Glutamatergic neuron (in vitro differentiated cells): ENCODE measurements around the gene MAP3K10. TPM values are rescaled to one million over a fixed set of nuclear protein-coding genes. Genes with fewer than 3 reads are reported as not detected.

ENCODE experiments used
- DNase-seq: peaks from one replicate; pipeline ENCODE4 v3.0.0; 2022
- H3K27ac Mint-ChIP-seq: one replicate; pipeline ENCODE4 v1.8.0; 2020; ENCODE audit warnings: mild to moderate bottlenecking, mixed read lengths, inconsistent platforms; ENCODE audit not compliant: unreplicated experiment
- H3K27me3 Mint-ChIP-seq: one replicate; pipeline ENCODE4 v1.8.0; 2020; ENCODE audit warnings: mild to moderate bottlenecking, moderate library complexity, mixed read lengths, inconsistent platforms; ENCODE audit not compliant: unreplicated experiment
- H3K36me3 Mint-ChIP-seq: one replicate; pipeline ENCODE4 v1.8.0; 2020; ENCODE audit warnings: mild to moderate bottlenecking, mixed read lengths, inconsistent platforms; ENCODE audit not compliant: unreplicated experiment
- H3K4me1 Mint-ChIP-seq: one replicate; pipeline ENCODE4 v1.8.0; 2020; ENCODE audit warnings: mild to moderate bottlenecking, low read depth, mixed read lengths, inconsistent platforms; ENCODE audit not compliant: unreplicated experiment
- H3K4me3 Mint-ChIP-seq: one replicate; pipeline ENCODE4 v1.8.0; 2020; ENCODE audit warnings: mild to moderate bottlenecking, mixed read lengths, inconsistent platforms; ENCODE audit not compliant: unreplicated experiment
- H3K9me3 Mint-ChIP-seq: one replicate; pipeline ENCODE4 v1.8.0; 2020; ENCODE audit warnings: mild to moderate bottlenecking, moderate library complexity, mixed read lengths, inconsistent platforms; ENCODE audit not compliant: unreplicated experiment
- total RNA-seq: library from RNA; stranded (reverse); fragmentation: NEBNext Ultra II Directional; extraction: Animal tissue kit (Norgen Biotek cat#: 25700); gene quantifications from one replicate; pipeline ENCODE4 v1.2.1, GENCODE V29; 2021; ENCODE audit not compliant: unreplicated experiment
- TF ChIP-seq, protein P1 (sequence below): fragments of 200-600 bp; sonication (generic); IDR thresholded peaks from one replicate; pipeline ENCODE4 v1.5.0; 2021; ENCODE audit not compliant: partially characterized antibody, unreplicated experiment

Gene MAP3K10
- total RNA-seq, 1 donor from 2014 or later, result 66.9 TPM

- Mint-ChIP-seq H3K4me3 (no peak overlapping the region), H3K27ac (no peak overlapping the region), H3K27me3 (peaks cover 6% of the 10 kb centered on the region), H3K9me3 (peaks cover 5% of the 10 kb centered on the region), H3K36me3 (no peaks in the 10 kb centered on the region), H3K4me1 (peaks cover 3% of the 10 kb centered on the region)
- TF ChIP-seq, protein P1, sequence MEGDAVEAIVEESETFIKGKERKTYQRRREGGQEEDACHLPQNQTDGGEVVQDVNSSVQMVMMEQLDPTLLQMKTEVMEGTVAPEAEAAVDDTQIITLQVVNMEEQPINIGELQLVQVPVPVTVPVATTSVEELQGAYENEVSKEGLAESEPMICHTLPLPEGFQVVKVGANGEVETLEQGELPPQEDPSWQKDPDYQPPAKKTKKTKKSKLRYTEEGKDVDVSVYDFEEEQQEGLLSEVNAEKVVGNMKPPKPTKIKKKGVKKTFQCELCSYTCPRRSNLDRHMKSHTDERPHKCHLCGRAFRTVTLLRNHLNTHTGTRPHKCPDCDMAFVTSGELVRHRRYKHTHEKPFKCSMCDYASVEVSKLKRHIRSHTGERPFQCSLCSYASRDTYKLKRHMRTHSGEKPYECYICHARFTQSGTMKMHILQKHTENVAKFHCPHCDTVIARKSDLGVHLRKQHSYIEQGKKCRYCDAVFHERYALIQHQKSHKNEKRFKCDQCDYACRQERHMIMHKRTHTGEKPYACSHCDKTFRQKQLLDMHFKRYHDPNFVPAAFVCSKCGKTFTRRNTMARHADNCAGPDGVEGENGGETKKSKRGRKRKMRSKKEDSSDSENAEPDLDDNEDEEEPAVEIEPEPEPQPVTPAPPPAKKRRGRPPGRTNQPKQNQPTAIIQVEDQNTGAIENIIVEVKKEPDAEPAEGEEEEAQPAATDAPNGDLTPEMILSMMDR, result no peak
- no peak for DNase-seq
Observed at GRCh38 chr19:40241809-40242384, 50.7 kb downstream of the MAP3K10 start.

- no peak for DNase-seq
- H3K27ac Mint-ChIP-seq, result no peak overlapping the region
- peaks cover 6% of the 10 kb centered on the region for H3K27me3 Mint-ChIP-seq
- no peaks in the 10 kb centered on the region for H3K36me3 Mint-ChIP-seq
- no peak overlapping the region for H3K4me3 Mint-ChIP-seq
- TF ChIP-seq, protein P1, result no peak
- H3K9me3 Mint-ChIP-seq, result peaks cover 5% of the 10 kb centered on the region
- peaks cover 3% of the 10 kb centered on the region for H3K4me1 Mint-ChIP-seq
Observed at GRCh38 chr19:40242480-40242879, 51.3 kb downstream of the MAP3K10 start.

- H3K9me3 Mint-ChIP-seq, result peaks cover 5% of the 10 kb centered on the region
- H3K4me1 Mint-ChIP-seq, result peaks cover 3% of the 10 kb centered on the region
- peaks cover 3% of the 10 kb centered on the region for H3K27me3 Mint-ChIP-seq
- no peak for DNase-seq
- H3K36me3 Mint-ChIP-seq, result no peaks in the 10 kb centered on the region
- TF ChIP-seq, protein P1, result no peak
- no peak overlapping the region for H3K4me3 Mint-ChIP-seq
- H3K27ac Mint-ChIP-seq, result no peak overlapping the region
Observed at GRCh38 chr19:40243181-40243580, 52.0 kb downstream of the MAP3K10 start.

GRCh38 chr19:40244579-40245317, 53.5 kb downstream of the MAP3K10 start:
- TF ChIP-seq, protein P1, result no peak
- H3K4me1 Mint-ChIP-seq, result peaks cover 3% of the 10 kb centered on the region
- H3K4me3 Mint-ChIP-seq, result no peak overlapping the region
- peaks cover 7% of the 10 kb centered on the region for H3K9me3 Mint-ChIP-seq
- no peak for DNase-seq
- peaks cover 3% of the 10 kb centered on the region for H3K27me3 Mint-ChIP-seq
- H3K36me3 Mint-ChIP-seq, result no peaks in the 10 kb centered on the region
- no peak overlapping the region for H3K27ac Mint-ChIP-seq

DNA sequence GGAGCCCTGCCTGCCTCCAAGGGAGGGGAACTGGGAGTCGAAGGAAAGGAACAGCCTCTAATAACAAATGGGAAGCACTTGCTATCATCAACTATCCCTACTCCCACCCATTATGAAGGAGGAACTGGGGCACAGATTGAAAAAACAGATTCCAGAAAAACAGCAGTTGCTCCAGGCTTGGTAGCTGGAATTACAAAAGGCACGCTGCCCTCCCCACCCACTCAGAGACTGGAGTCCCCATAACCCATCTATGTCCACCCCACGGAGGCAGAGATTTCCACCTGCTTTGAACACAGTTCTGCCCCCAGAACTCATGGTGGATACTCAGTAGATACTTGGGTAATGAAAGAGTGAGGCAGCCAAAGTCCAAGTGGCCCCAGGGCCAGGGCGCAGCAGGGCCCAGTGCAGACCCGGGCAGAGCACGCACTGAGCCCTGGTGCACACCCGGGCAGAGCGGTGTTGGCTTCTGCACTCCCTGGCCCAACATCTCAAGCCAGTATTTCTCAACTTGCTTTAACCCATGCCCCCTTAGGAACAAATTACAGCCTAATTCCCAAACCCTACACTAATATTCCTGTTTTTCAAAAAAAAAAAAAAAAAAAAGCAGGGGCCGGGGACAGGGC, 54.4 kb downstream of the MAP3K10 start:
- Mint-ChIP-seq H3K36me3 (no peaks in the 10 kb centered on the region), H3K9me3 (peaks cover 9% of the 10 kb centered on the region), H3K27ac (no peak overlapping the region), H3K4me1 (peaks cover 3% of the 10 kb centered on the region), H3K27me3 (peaks cover 4% of the 10 kb centered on the region), H3K4me3 (no peak overlapping the region)
- no peak for DNase-seq
- TF ChIP-seq, protein P1, result no peak
